Vagina (tissue), 2 donors: ENCODE results near the gene LRRC9.
"Not testable (repeated sequence)": the region's sequence is repeated elsewhere in the genome, so short reads cannot be mapped to it uniquely, and the experiment has no call there.

ENCODE experiments used
- CTCF ChIP-seq, 3 experiments: fragments of 450-650 bp in 2 of 3; fragments of 200-600 bp in 1 of 3; sonication (generic) in 1 of 3; IDR thresholded peaks; one replicate each; pipeline ENCODE4 v1.5.1; 2017 to 2019; ENCODE audit warnings: antibody characterized with exemption in 3 of 3, mild to moderate bottlenecking in 2 of 3, moderate library complexity in 2 of 3
- POLR2A ChIP-seq, 2 donors: fragments of 450-650 bp; IDR thresholded peaks; one replicate each; pipeline ENCODE4 v1.6.1; 2017; ENCODE audit warnings: antibody characterized with exemption in 2 of 2, mild to moderate bottlenecking in 2 of 2, moderate library complexity in 2 of 2

- not testable (repeated sequence) for TF ChIP-seq POLR2A, CTCF (IDR thresholded peaks at IDR 0.05)
These were observed 37.9 kb downstream of the LRRC9 start for GRCh38 chr14:59957890-59958289.
